HL-60 (cell line): ENCODE results near the gene FRA10AC1.

Source experiments
- DNase-seq, 2 experiments: peaks; one replicate each; pipeline ENCODE4 v3.0.0-alpha.2; 2010 to 2020; ENCODE audit warnings: low read depth in 1 of 2, low spot score in 1 of 2
- H3K27ac ChIP-seq: fragments of 250-450 bp; sonication (Bioruptor Pico); replicated peaks from 2 replicates; pipeline ENCODE4 v1.5.1; 2020; ENCODE audit warnings: mild to moderate bottlenecking, moderate library complexity
- H3K27me3 ChIP-seq: fragments of 250-450 bp; sonication (Bioruptor Pico); 2 replicates; pipeline ENCODE4 v1.5.1; 2021; ENCODE audit warnings: mild to moderate bottlenecking, moderate library complexity; ENCODE audit not compliant: insufficient read depth, poor library complexity, severe bottlenecking
- H3K4me3 ChIP-seq: replicated peaks from 2 replicates; pipeline ENCODE4 v1.5.1; 2011; ENCODE audit warnings: mild to moderate bottlenecking, control low read depth, low read length; ENCODE audit not compliant: insufficient read depth
- GABPA ChIP-seq: IDR thresholded peaks from 2 replicates; pipeline ENCODE4 v1.6.1; 2012; ENCODE audit warnings: low read depth
- POLR2AphosphoS5 ChIP-seq: IDR thresholded peaks from 2 replicates; pipeline ENCODE4 v1.6.1; 2012; ENCODE audit warnings: low read depth
- SPI1 ChIP-seq: IDR thresholded peaks from 2 replicates; pipeline ENCODE4 v1.6.1; 2012; ENCODE audit warnings: low read depth, mild to moderate bottlenecking, borderline replicate concordance
- TF ChIP-seq, protein P1 (sequence below): IDR thresholded peaks from 2 replicates; pipeline ENCODE4 v1.6.1; 2012; ENCODE audit warnings: low read depth; ENCODE audit not compliant: insufficient replicate concordance
- TF ChIP-seq, protein P2 (sequence below): IDR thresholded peaks from one replicate; pipeline ENCODE4 v1.5.1; 2011; ENCODE audit warnings: low read length, control low read depth, inconsistent platforms; ENCODE audit not compliant: insufficient read depth

Gene FRA10AC1

DNA sequence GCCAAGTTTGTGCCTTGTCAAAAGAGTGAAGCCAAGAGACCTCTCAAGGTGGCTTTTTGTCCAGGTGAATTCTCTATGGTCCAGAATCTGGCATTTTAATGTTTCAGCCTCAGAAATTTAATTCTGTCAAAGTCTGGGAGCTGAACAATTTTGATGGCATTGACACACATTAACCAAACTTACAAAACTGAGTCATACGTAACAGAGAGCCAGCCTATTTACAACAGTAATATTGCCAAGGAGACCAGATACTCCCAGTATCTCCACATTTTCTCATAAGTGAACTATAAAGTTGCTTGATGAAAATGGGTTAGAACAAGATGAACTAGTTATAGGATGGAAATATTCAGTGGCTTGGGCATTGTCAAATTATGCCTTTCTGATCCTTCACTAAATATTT, 46.2 kb downstream of the FRA10AC1 start:
- Histone ChIP-seq H3K27me3 (no peaks in the 10 kb centered on the region), H3K4me3 (no peak overlapping the region), H3K27ac (no peak overlapping the region)
- no peak for DNase-seq
- no peak for TF ChIP-seq SPI1

DNA sequence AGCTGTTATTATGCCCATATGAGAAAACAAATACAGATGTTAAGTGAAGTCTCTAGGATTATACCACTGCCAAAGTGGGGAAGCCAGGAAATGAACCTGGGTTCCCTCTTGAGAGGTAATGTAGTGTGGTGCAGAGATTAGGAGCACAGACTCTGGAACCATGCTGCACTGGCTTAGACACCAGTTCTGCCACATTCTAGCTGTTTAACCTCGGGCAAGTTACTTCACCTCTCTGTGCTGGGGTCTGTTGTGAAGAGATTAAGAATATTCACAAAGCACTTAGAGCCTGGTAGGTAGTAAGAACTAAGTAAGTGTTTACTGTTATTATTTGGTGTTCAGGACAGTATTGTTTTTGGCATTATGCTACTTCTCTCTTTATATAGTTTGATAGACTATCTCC, 48.2 kb downstream of the FRA10AC1 start:
- TF ChIP-seq SPI1 (no peak), GABPA (no peak), POLR2AphosphoS5 (no peak)
- TF ChIP-seq, protein P1, sequence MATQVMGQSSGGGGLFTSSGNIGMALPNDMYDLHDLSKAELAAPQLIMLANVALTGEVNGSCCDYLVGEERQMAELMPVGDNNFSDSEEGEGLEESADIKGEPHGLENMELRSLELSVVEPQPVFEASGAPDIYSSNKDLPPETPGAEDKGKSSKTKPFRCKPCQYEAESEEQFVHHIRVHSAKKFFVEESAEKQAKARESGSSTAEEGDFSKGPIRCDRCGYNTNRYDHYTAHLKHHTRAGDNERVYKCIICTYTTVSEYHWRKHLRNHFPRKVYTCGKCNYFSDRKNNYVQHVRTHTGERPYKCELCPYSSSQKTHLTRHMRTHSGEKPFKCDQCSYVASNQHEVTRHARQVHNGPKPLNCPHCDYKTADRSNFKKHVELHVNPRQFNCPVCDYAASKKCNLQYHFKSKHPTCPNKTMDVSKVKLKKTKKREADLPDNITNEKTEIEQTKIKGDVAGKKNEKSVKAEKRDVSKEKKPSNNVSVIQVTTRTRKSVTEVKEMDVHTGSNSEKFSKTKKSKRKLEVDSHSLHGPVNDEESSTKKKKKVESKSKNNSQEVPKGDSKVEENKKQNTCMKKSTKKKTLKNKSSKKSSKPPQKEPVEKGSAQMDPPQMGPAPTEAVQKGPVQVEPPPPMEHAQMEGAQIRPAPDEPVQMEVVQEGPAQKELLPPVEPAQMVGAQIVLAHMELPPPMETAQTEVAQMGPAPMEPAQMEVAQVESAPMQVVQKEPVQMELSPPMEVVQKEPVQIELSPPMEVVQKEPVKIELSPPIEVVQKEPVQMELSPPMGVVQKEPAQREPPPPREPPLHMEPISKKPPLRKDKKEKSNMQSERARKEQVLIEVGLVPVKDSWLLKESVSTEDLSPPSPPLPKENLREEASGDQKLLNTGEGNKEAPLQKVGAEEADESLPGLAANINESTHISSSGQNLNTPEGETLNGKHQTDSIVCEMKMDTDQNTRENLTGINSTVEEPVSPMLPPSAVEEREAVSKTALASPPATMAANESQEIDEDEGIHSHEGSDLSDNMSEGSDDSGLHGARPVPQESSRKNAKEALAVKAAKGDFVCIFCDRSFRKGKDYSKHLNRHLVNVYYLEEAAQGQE, result no peak
- TF ChIP-seq, protein P2, sequence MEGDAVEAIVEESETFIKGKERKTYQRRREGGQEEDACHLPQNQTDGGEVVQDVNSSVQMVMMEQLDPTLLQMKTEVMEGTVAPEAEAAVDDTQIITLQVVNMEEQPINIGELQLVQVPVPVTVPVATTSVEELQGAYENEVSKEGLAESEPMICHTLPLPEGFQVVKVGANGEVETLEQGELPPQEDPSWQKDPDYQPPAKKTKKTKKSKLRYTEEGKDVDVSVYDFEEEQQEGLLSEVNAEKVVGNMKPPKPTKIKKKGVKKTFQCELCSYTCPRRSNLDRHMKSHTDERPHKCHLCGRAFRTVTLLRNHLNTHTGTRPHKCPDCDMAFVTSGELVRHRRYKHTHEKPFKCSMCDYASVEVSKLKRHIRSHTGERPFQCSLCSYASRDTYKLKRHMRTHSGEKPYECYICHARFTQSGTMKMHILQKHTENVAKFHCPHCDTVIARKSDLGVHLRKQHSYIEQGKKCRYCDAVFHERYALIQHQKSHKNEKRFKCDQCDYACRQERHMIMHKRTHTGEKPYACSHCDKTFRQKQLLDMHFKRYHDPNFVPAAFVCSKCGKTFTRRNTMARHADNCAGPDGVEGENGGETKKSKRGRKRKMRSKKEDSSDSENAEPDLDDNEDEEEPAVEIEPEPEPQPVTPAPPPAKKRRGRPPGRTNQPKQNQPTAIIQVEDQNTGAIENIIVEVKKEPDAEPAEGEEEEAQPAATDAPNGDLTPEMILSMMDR, result no peak

DNA sequence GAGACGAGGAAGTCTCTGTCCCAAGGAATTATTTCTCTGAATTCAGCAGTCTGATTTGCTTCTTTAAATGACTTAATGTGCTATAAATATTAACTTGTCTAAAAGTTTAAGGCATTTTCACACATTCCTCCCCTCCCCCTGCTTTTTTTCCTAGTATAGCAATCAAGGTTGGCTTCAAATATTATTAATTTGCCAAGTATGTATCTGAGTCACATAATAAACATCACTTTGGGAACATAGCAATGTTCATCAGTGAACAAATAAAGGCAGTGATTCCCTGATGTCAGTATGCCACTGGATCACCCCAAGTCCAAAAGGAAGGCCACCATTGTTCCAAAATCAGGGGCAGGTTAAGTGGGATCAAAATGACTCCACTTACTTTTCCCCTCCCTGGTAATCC, 49.5 kb downstream of the FRA10AC1 start:
- H3K27ac ChIP-seq, result no peak overlapping the region
- no peak overlapping the region for H3K4me3 ChIP-seq
- DNase-seq, result no peak
- TF ChIP-seq SPI1 (no peak), POLR2AphosphoS5 (no peak)
- TF ChIP-seq, protein P1, result no peak
- H3K27me3 ChIP-seq, result no peaks in the 10 kb centered on the region

More for the DNA sequence above, 48.2 kb downstream of the FRA10AC1 start:
- no peak overlapping the region for H3K4me3 ChIP-seq
- no peak for DNase-seq
- no peak overlapping the region for H3K27ac ChIP-seq
- H3K27me3 ChIP-seq, result no peaks in the 10 kb centered on the region

DNA sequence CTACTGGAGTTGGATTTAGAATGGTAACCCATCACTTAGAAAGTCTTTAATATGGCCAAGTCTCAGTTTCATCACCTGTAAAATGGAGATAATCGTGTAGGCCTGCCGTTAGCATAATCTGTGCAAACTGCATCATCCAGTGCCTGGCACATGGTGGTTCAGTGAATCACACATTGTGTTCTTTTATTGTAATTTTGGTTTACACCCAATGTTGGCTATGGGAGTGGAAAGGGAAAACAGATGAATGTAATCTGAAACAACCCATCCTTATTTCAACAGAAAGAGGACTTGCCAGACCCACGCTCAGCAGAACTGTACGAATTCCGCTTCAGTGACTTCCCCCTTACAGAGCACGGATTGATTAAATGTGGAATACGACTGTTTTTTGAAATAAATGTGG, 62.6 kb downstream of the FRA10AC1 start:
- DNase-seq, result no peak
- Histone ChIP-seq H3K27me3 (no peaks in the 10 kb centered on the region), H3K27ac (no peak overlapping the region), H3K4me3 (no peak overlapping the region)
- TF ChIP-seq, protein P1, result no peak
- TF ChIP-seq SPI1 (no peak), POLR2AphosphoS5 (no peak), GABPA (no peak)
